ENCODE measurements around the gene WWC2.

- TF ChIP-seq POLR2A (IDR thresholded peaks at IDR 0.05) (no peak), CTCF (IDR thresholded peaks at IDR 0.05) (no peak), POLR2AphosphoS5 (IDR thresholded peaks at IDR 0.05) (no peak)
These were observed 62.6 kb downstream of the WWC2 start for GRCh38 chr4:183161630-183162029.
